Measurements from ENCODE around the gene CLIC5. TPM values are rescaled to one million over a fixed set of nuclear protein-coding genes. Genes with fewer than 3 reads are reported as not detected.
"Not testable (repeated sequence)": the region's sequence is repeated elsewhere in the genome, so short reads cannot be mapped to it uniquely, and the experiment has no call there.

Gene CLIC5
- total RNA-seq, 1 experiment from 2014 or later = not detected

DNA sequence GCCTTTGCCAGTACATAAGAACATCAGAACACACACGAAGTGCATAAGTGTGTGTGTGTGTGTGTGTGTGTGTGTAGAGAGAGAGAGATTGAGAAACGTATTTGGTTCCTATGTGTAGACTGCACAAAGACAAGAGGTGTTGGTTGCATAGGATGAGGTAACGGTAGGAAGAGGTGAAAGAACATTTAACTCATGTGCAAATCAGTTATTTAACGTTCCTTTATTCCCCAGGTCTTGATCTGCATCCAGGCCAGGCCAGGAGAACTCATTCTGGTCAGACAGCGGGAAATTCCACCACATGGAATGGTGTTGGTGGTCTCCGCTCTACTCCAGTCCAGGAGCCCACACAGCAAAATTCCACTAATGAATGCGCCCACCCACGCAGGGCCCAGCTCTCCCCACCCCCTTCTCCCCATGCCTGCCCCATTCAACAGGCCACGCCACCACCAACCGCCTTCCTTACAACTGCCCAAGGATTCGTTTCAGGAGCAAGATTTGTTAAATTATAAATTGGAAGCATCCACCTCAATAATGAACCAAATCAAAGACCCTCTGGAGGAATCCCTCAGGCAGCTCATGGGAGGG, 86.8 kb downstream of the CLIC5 start:
- CTCF ChIA-PET = interaction anchor here (0.9 to 1.1 kb wide), 2 partner anchors 293 to 482 kb away, joined by 4 to 5 read pairs; no protein-coding TSS in a partner anchor
- no TSS peak for BruUV-seq (replicated peaks)
- H3K9me3 Mint-ChIP-seq (ENCODE audit: unreplicated experiment) = no peaks in the 10 kb centered on the region

DNA sequence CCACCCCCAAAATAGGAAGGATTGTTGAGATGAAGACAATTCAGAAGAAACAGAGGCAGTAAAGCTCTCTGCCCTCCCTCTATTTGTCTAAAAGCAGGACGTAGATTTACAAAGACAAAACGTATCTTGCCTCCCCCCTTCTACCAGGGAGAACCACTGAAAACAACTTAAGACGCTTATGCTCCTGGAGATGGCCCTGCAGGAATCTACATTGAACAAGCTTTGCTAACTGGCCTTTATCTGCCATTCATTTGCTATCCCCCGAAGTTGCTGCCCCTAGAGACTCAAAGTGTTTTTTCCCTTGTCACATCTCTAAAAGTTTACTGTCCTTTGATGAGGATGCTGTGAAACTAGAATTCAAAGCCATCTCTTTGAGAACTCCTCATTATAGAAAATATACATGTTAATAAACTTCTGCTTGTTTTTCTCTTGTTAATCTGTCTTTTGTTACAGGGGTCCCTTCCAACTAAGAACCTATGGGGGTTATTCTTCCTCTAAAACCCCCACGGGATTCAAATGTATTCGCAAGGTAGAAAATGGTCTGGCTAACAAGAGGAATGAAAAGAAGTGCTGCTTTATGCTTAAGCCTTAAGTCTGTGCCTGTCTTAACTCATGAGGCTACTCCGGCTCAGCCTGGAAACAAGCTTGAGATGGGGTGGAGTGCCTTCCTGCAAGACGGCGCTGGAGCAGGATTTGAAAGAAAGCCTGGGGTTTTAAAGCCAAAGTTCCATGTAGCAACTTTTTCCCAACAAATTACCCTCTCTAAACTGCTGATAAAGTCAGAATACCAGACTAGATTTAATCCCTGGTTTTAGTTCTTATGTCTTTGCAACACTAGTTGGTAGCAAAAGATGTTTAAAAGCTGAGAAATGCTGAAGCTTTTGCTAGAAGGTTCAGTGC, 88.0 kb downstream of the CLIC5 start:
- DNase-seq (ENCODE audit: unreplicated experiment) = no peak
- Mint-ChIP-seq H3K36me3 (ENCODE audit: insufficient read depth, unreplicated experiment) (no peaks in the 10 kb centered on the region), H3K27me3 (ENCODE audit: insufficient read depth, unreplicated experiment) (no peaks in the 10 kb centered on the region), H3K9me3 (ENCODE audit: unreplicated experiment) (no peaks in the 10 kb centered on the region), H3K4me3 (ENCODE audit: unreplicated experiment) (no peak overlapping the region), H3K27ac (ENCODE audit: low read depth, unreplicated experiment) (no peak overlapping the region), H3K4me1 (ENCODE audit: insufficient read depth, unreplicated experiment) (peaks cover 2% of the 10 kb centered on the region)
- POLR2A ChIA-PET = interaction anchor here (0.6 to 1.3 kb wide), 2 partner anchors 32 to 164 kb away, joined by 3 read pairs; no protein-coding TSS in a partner anchor
- CTCF ChIA-PET = interaction anchor here (0.9 to 1.2 kb wide), 4 partner anchors 11 to 483 kb away, joined by 3 to 5 read pairs (median 4); no protein-coding TSS in a partner anchor
- intact Hi-C loops (cut with micrococcal nuclease) = loop anchor here (10.0 kb wide), 1 partner anchor 843 kb away; no protein-coding TSS in a partner anchor
- no TSS peak for BruUV-seq (replicated peaks)
- TF ChIP-seq CTCF (IDR thresholded peaks at IDR 0.05; ENCODE audit: unreplicated experiment) = no peak

More for the DNA sequence above, 86.8 kb downstream of the CLIC5 start:
- no peaks in the 10 kb centered on the region for H3K36me3 Mint-ChIP-seq (ENCODE audit: insufficient read depth, unreplicated experiment)
- no peak overlapping the region for H3K4me3 Mint-ChIP-seq (ENCODE audit: unreplicated experiment)
- no peaks in the 10 kb centered on the region for H3K4me1 Mint-ChIP-seq (ENCODE audit: insufficient read depth, unreplicated experiment)
- H3K27ac Mint-ChIP-seq (ENCODE audit: low read depth, unreplicated experiment) = no peak overlapping the region
- intact Hi-C loops (cut with micrococcal nuclease) = loop anchor here (10.0 kb wide), 1 partner anchor 844 kb away; no protein-coding TSS in a partner anchor
- H3K27me3 Mint-ChIP-seq (ENCODE audit: insufficient read depth, unreplicated experiment) = peaks cover 8% of the 10 kb centered on the region
- DNase-seq (ENCODE audit: unreplicated experiment) = no peak
- POLR2A ChIA-PET = interaction anchor here (0.6 kb wide), 1 partner anchor 165 kb away, joined by 3 read pairs; no protein-coding TSS in a partner anchor
- TF ChIP-seq CTCF (IDR thresholded peaks at IDR 0.05; ENCODE audit: unreplicated experiment) = no peak

DNA sequence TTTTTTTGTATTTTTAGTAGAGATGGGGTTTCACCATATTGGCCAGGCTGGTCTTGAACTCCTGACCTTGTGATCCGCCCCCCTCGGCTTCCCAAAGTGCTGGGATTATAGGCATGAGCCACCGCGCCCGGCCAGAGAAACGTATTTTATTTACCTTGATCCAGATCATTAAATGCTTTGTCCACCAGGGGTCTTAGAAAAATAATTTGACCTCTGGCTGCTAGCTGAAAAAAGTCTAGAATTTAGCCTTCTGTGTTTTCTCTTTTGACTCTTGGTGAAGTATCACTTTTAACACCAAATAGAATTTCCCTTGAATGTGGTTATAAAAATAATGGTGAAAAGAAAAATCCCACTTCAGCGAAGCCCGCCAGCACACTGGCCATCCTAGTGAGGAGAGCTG, 89.2 kb downstream of the CLIC5 start:
- intact Hi-C loops (cut with micrococcal nuclease) = loop anchor here (10.0 kb wide), 1 partner anchor 842 kb away; no protein-coding TSS in a partner anchor
- H3K4me3 Mint-ChIP-seq (ENCODE audit: unreplicated experiment); BruUV-seq (replicated peaks); H3K27me3 Mint-ChIP-seq (ENCODE audit: insufficient read depth, unreplicated experiment); DNase-seq (ENCODE audit: unreplicated experiment); H3K36me3 Mint-ChIP-seq (ENCODE audit: insufficient read depth, unreplicated experiment); H3K27ac Mint-ChIP-seq (ENCODE audit: low read depth, unreplicated experiment); H3K9me3 Mint-ChIP-seq (ENCODE audit: unreplicated experiment); H3K4me1 Mint-ChIP-seq (ENCODE audit: insufficient read depth, unreplicated experiment): not testable (repeated sequence)
- POLR2A ChIA-PET = interaction anchor here (1.3 kb wide), 1 partner anchor 33 kb away, joined by 3 read pairs; no protein-coding TSS in a partner anchor
- CTCF ChIA-PET = interaction anchor here (1.4 to 1.5 kb wide), 2 partner anchors 1296 to 1451 kb away, joined by 5 to 7 read pairs; no protein-coding TSS in a partner anchor

- DNase-seq (ENCODE audit: unreplicated experiment) = no peak
- Mint-ChIP-seq H3K27me3 (ENCODE audit: insufficient read depth, unreplicated experiment) (no peaks in the 10 kb centered on the region), H3K4me1 (ENCODE audit: insufficient read depth, unreplicated experiment) (peaks cover 6% of the 10 kb centered on the region), H3K27ac (ENCODE audit: low read depth, unreplicated experiment) (no peak overlapping the region), H3K9me3 (ENCODE audit: unreplicated experiment) (no peaks in the 10 kb centered on the region), H3K4me3 (ENCODE audit: unreplicated experiment) (no peak overlapping the region), H3K36me3 (ENCODE audit: insufficient read depth, unreplicated experiment) (no peaks in the 10 kb centered on the region)
- no peak for TF ChIP-seq CTCF (IDR thresholded peaks at IDR 0.05; ENCODE audit: unreplicated experiment)
- ChIA-PET CTCF (interaction anchor here (0.6 to 5.0 kb wide), 9 partner anchors 33 to 1448 kb away, joined by 3 to 64 read pairs (median 4); partner anchors contain the start of gene SUPT3H), POLR2A (interaction anchor here (1.1 kb wide), 1 partner anchor 78 kb away, joined by 3 read pairs; no protein-coding TSS in a partner anchor)
- intact Hi-C loops (cut with micrococcal nuclease) = loop anchor here (10.0 kb wide), 1 partner anchor 840 kb away; no protein-coding TSS in a partner anchor
- no TSS peak for BruUV-seq (replicated peaks)
Observed at GRCh38 chr6:45924763-45925342, 90.8 kb downstream of the CLIC5 start.

Data from MCF 10A (cell line).